NCI-H2196 treated with DMSO at 0.1 percent for 48 hours (cell line): ENCODE measurements around the gene RETREG3.
"Not testable (repeated sequence)": the region's sequence is repeated elsewhere in the genome, so short reads cannot be mapped to it uniquely, and the experiment has no call there.

Source experiments
- DNase-seq: peaks from one replicate; lab custom pipeline; 2025; ENCODE audit not compliant: unreplicated experiment; lab: John Stamatoyannopoulos, UW

The RETREG3 gene, protein sequence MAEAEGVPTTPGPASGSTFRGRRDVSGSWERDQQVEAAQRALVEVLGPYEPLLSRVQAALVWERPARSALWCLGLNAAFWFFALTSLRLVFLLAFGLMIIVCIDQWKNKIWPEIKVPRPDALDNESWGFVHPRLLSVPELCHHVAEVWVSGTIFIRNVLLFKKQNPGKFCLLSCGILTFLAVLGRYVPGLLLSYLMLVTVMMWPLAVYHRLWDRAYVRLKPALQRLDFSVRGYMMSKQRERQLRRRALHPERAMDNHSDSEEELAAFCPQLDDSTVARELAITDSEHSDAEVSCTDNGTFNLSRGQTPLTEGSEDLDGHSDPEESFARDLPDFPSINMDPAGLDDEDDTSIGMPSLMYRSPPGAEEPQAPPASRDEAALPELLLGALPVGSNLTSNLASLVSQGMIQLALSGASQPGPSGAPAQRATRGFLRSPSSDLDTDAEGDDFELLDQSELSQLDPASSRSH

DNA sequence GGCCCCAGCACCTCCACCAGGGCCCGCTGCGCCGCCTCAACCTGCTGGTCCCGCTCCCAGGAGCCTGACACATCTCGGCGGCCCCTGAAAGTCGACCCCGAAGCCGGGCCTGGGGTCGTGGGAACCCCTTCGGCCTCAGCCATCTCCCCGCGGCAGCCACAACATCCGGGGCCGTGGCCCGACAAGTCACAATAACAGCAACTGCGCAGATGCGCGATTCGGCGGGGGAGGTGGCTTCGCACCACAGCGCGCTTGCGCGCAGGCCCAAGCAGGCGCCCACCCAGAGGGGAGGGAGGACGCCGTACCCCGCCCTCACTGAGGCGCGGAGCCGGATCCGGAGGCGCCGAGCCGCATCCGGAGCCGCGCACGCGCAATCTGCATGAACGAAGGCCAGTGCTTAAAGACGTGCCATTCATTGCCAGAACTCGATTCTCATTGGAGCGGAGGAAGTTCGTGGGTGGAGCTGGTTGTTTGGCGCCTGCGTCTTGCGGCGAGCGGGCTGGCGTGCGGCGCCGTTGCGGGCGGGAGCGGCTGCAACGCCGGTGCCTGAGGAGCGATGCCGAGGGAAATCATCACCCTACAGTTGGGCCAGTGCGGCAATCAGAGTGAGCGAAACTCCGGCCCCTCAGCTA is at the start of gene RETREG3, which contains the start of gene TUBG1:
Gene RETREG3, minus strand, starts transcription at position 193 of the 632 bp plus-strand sequence. Its CDS starts 50 bp downstream, at position 143.
Gene TUBG1, plus strand, starts transcription at position 502 of the 632 bp plus-strand sequence. Its CDS starts 55 bp downstream, at position 557.
- peak; percentile 78 for DNase-seq

DNA sequence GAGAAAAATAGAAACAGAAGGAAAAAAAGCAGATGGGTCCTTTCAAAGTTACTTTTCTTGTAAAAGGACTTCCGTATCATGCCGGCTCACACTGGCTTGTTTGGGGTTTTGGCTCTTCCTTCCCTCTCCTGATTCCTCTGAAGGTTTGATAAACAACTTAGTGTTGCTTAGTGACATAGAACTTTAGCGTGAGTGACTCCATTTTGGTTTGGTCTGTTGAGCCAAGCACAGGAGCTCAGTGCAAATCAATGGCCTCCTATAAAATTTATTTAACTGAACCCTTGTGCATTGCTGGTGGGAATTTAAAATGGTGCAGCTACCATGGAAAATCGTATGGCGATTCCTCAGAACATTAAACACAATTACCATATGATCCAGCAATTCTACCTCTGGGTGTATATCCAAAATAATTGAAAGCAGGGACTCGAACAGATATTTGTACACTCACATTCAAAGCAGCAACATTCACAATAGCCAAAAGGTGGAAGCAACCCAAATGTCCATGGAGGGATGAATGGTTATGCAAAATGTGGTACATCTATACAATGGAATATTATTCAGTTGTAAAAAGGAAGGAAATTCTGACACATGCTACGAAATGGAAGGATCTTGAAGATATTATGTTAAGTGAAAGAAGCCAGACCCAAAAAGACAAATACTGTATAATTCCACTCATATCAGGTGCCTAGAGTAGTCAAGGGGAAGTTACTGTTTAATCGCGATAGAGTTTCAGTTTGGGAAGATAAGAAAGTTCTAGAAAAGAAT is 48.8 kb upstream of the RETREG3 start:
- DNase-seq, result no peak

DNA sequence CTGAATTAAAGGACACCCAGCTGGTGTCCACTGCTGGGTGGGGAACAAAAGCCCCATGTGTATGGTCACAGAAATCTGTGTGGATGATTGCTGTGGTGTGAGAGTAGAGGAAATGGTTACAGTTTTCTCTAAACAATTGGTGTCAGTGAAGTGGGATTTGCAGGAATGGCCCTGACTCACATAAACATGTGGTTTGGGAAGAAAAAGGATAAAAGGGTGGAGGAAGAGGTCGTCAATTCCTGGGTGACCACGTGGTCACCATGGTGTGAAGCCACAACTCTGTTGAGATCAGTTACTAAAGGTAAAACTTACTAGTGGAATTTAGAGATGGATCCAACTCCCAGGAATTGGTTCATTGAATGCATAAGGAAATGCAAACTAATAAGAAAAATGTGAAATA is 46.4 kb upstream of the RETREG3 start:
- DNase-seq, result no peak

DNA sequence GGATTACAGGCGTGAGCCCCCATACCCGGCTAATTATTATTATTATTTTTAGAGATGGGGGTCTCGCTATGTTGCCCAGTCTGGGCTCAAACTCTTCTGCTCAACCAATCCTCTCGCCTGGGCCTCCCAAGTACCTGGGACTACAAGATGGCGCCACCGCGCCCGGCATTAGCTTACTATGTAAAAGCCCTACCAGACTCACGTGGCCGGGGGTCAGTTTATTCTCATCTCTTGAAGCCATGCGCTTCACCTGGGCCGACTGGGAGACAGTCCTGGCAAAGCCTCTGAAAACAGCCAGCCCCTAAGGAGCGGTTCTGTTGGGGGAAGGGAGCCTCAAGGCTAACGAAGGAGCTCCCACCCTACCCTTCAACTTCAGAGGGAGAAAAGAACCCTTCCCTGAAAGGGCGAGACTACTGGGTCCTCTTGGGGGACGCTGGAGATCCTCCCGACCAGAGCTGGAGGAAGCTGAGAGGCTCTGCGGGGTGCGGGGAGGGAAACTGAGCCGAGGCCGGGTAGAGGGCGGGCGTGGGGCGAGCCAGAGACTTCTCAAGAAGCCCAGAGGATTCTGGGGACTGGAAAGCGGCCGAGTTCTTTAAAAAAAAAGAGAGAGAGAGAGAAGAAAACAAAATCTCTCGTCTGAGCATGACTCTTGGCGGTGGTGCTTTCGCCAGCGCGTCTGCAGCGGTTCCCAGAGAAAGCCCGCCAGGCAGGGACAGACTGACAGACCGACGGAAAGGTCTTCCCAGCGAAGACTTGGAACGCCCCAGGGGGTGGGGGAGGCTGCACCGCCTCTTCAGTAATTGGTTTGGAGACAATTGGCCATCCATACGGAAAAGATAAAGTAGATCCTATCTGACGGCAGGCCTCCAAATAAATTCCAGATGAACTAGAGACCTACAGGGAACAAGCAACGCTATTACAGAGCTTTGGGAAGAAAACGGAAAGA is 44.3 kb upstream of the RETREG3 start:
- DNase-seq, result no peak

DNA sequence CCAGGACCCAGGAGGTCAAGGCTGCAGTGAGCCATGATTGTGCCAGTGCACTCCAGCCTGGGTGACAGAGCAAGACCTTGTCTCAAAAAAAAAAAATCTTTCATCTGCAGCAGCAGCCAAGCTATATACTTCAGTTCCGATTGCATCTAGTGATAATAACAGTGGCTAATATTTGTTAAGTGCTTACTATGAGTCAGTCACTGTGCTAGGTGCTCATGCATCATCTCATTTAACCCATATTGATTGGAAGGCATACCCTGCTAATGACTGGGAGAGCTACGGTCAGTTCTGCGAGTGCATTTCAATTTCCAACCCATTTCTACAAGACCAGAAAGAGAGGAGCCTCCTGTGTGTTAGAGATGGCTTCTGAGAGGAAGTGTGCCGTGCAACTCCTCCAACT is 42.2 kb upstream of the RETREG3 start:
- no peak for DNase-seq

DNA sequence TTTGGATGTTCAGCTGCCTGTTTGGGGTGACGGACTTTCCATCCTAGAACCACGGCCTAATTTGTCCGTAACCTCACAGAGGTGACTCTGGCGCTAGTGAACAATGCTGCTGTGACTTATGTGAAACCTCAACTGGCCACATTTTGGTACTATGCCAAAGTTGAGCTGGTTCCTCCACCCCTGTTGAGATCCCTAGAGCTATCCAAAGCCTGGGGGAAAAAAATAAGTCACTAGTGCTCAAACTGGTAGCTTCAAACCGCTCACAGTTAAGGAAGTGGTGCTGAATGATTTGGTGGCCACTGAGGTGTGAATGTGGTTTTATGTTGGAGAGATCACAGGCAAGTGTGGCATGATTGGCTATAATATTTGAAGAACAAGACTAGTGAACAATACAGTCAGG is 38.6 kb upstream of the RETREG3 start:
- no peak for DNase-seq

DNA sequence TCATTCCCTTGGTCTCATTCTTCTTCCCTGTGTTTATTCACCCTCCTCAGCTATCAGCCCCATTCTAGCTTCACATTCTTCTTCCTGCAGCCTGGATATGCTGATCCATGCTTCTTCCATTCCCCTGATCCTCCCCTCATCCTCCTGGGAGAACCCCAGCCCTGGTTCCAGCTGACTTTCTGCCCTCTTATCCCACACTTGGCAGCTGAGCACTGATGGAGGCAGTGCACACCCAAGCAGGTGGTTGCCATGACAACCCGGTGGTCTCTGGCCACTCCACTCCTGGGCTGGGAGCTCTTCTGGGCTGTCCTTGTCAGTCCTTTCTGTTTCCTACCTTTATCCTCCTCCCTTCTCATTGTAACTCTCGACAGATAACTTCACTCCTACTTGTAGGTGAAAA is 33.2 kb upstream of the RETREG3 start:
- DNase-seq, result no peak

DNA sequence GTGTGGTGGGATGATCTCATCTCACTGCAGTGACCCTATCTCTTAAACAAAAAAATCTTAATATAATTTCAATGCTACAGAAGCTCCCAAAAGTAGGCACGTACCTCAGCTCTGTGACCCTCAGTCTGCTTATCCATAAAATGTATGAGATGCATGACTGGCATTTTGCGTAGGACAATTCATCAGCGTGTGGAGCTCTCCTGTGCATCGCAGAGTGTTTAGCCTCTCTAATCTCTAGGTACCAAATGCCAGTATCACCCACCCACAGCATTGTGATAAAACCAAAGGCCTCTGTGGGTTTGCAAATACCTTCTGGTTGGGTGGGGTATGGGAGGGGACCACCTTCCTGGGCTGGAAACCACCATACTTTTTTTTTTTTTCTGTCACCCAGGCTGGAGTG is 30.9 kb upstream of the RETREG3 start:
- no peak for DNase-seq

DNA sequence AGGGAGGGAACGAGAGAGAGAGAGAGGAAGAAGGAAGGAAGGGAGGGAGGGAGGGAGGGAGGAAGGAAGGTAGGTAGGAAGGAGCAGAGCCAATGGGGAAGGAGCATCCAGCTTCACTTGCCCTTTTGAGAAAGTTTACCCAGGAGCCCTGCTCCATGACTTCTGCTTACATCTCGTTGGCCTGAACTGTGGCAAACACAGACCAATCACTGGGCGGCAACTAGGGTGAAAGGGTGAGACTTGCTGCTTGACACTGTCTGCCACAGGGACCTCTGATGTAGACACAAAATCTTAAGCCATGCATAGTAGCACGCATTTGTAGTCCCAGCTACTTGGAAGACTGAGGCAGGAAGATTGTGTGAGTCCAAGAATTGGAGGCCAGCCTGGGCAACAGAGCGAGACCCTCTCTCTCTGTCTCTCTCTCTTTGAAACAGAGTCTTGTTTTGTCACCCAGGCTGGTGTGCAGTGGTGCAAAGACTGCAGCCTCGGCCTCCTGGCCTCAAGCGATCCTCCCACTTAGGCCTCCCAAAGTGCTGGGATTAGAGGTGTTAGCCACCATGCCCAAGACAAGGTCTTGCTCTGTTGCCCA is 30.4 kb upstream of the RETREG3 start:
- DNase-seq, result no peak

DNA sequence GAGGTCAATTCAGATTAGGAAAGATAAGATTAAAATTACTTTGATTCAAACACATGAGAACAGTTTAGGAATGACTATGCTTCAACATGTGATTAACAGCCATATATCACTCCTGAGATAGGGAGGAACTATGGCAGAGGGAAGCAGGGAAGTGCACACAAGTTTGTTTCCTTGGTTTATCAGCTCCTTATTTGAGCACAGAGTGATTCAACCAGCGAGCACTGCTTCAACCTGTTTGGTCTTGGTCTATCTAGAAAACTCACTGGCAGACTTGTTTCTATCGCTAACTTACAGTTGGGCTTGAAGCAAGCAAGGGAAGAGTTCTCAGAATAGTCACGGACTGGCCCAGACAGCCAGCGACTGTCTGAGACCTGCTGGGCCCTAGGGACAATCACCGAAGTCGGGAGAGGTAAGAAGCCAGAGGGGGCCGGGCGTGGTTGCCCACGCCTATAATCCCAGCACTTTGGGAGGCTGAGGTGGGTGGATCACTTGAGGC is 23.8 kb upstream of the RETREG3 start:
- no peak for DNase-seq

DNA sequence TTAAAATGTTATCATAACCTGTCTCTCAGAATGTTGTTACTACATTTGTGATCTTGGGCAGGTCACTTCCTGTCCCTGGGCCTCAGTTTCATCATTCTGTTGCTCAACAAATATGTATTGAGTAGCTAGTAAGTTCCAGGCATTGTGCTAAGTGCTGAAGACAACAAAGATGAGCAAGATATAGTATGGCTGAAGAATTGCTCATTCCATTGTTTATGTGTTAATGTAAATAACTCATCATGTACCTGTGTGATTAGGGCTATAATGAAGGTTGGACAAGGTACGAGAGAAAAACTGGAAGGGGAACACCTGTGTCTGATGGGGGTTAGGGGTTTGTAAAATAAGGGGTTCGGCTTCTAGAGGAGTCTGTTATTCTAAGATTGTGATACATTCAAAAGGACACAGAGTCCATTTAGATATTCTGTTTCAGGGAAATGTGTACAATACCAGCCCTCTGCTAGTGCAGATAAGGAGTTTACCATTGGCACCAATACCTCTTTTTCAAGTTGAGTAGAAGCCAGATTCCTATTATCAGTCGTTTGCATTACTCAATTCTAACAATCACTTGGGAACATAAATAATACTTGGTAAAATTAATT is 20.3 kb upstream of the RETREG3 start:
- no peak for DNase-seq

DNA sequence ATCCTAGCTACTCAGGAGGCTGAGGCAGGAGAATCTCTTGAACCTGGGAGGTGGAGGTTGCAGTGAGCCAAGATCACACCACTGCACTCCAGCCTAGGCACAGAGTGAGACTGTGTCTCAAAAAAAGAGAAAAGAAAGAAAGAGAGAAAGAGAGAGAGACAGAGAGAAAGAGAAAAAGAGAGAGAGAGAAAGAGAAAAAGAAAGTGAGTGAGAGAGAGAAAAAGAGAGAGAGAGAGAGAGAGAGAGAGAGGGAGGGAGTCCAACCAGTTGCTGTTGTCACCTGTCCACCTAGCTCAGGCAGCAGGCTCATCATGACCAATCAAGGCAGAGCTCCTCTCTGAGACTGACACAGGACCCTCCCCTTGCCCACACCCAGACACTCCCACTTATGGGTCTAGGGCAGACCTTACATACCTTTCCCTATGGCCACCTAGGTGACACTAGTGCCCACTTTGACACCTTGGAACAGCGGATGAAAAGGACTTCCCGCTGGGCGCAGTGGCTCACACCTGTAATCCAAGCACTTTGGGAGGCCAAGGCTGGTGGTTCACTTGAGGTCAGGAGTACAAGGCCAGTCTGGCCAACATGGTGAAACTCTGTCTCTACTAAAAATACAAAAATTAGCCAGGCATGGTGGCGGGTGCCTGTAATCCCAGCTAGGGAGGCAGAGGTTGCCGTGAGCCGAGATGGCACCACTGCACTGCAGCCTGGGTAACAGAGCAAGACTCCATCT is 18.0 kb upstream of the RETREG3 start:
- DNase-seq, result not testable (repeated sequence)

DNA sequence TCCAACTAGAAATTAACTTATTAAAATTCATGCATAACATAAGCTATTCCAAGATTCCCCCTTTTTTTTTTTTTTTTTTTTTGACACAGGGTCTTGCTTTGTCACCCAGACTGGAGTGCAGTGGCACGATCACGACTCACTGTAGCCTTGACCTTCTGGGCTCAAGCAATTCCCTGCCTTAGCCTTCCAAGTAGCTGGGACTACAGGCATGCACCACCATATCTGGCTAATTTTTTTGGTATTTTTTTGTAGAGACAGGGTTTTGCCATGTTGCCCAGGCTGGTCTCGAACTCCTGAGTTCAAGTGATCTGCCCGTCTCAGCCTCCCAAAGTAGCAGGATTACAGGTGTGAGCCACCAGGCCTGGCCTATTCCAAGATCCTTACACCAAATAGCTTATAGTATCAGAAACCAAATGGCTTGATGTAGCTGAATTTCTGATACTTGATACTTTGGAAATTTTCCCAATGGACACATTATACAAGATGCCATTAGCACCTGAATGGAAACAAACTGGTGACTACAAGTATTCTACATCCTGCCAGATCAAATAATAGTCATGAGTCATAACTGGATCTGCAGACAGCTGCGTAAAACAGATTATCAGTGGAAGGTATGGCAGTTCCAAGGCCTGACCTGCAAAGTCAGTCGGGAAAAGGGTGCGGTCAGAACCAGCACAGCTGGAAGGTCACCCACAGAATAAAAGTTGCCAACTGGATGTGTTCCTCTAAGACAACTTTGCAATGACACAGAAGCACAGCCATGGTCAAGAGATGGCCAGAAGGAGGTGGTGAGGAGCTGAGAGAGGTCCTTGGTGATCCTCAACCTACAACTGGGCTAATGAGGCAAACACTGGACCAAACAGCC is 14.8 kb upstream of the RETREG3 start:
- peak; percentile 26 for DNase-seq

DNA sequence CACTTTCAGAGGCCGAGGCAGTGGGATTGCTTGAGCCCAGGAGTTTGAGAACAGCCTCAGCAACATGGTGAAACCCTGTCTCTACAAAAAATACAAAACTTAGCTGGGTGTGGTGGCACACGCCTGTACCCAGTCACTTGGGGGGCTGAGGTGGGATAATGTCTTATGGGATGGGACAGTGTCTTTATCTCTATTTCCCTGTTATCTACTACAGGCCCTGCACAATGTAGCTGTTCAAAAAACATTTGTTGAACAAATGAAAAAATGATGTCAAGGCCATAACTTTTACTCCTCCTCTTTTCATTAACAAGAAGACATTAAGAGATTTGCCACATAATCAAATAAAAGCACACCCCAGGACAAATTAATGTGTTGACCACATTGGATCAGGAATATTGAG is 14.1 kb upstream of the RETREG3 start:
- DNase-seq, result no peak

DNA sequence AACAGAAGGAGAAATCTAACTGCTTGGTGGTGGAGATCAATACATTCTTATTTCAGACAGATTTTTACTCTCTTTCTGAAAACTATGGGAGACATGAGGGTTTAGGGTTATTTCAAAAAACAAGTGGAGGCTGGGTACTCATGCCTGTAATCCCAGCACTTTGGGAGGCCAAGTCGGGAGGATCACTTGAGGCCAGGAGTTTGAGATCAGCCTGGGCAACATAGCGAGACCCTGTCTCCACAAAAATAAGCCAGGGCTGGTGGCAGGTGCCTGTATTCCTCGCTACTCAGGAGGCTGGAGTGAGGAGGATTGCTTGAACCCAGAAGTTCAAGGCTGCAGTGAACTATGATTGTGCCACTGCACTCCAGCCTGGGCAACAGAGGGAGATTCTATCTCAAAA is 12.8 kb upstream of the RETREG3 start:
- DNase-seq, result not testable (repeated sequence)

DNA sequence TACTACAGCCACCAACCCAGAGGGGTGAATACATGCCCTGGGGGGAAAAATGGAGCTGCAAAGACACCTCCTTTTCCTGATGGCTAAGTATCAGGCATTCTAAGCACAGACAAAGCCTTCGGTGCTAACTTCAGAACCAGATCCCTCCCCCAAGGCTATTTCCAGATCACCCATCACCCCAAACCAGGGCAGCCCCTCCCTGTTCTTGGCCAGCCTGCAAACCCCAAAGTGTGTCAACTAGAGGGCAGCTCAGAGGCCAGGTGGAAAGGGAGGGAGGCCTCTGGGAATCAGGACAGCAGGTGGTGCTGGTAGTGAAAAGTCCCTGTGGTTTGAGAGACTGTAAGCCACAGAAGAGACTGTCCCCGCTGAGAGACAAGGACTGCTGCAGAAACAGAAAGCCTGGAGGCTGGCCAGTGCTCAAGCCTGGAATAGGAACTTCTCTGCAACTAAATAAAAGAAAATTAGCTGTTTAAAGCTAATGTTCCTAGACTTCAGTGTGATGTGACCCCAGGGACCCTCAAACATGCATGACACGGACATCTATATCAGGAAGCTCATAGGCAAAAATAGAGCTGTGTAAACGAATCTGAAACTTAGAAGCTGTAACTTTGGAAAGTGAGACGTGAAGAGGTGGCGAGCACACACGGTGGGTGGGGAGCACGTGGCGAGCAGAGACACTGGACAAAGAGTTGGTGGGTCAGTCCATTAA is 9.4 kb upstream of the RETREG3 start:
- DNase-seq, result peak; percentile 52

DNA sequence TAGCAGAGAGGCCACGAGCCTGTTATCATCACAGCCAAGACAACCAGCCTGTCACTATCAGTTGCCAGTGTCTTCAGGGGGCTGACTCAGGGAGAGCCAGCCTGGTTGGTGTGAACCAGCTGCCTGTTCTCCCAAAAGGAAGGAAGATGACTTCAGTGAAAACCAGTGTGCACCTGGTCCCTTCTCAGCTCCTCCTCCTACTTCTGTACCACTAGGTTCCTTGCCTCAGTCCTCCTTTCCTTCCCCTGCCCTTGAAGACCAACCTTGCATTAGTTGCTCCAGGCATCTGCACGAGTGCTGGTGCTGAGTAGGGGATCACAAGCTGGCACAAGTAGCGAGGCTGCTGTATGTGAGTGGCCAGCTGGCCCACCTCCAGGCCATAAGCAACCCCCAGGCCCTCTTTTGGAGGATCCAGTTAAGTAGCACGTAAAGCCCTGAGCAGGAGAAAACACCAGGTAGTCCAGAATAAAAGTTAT is 8.8 kb upstream of the RETREG3 start:
- DNase-seq, result no peak
